Suprapubic skin (tissue), 4 donors: ENCODE results near the gene EXOC7.

ENCODE experiments used
- EP300 ChIP-seq: sonication (generic); formaldehyde crosslinking; IDR thresholded peaks from one replicate; pipeline ENCODE4 v1.6.1; 2017; ENCODE audit warnings: antibody characterized with exemption
- POLR2AphosphoS5 ChIP-seq, 3 donors: sonication (generic); formaldehyde crosslinking; IDR thresholded peaks; one replicate each; pipeline ENCODE4 v1.6.1; 2017; ENCODE audit warnings: antibody characterized with exemption in 3 of 3
- TF ChIP-seq, protein P1 (sequence below), 2 donors: fragments of 200-600 bp in 1 of 2; fragments of 450-650 bp in 1 of 2; sonication (generic) in 1 of 2; IDR thresholded peaks; one replicate each; pipeline ENCODE4 v1.5.1; 2016 to 2019; ENCODE audit warnings: antibody characterized with exemption in 2 of 2, mild to moderate bottlenecking in 1 of 2, moderate library complexity in 1 of 2

DNA sequence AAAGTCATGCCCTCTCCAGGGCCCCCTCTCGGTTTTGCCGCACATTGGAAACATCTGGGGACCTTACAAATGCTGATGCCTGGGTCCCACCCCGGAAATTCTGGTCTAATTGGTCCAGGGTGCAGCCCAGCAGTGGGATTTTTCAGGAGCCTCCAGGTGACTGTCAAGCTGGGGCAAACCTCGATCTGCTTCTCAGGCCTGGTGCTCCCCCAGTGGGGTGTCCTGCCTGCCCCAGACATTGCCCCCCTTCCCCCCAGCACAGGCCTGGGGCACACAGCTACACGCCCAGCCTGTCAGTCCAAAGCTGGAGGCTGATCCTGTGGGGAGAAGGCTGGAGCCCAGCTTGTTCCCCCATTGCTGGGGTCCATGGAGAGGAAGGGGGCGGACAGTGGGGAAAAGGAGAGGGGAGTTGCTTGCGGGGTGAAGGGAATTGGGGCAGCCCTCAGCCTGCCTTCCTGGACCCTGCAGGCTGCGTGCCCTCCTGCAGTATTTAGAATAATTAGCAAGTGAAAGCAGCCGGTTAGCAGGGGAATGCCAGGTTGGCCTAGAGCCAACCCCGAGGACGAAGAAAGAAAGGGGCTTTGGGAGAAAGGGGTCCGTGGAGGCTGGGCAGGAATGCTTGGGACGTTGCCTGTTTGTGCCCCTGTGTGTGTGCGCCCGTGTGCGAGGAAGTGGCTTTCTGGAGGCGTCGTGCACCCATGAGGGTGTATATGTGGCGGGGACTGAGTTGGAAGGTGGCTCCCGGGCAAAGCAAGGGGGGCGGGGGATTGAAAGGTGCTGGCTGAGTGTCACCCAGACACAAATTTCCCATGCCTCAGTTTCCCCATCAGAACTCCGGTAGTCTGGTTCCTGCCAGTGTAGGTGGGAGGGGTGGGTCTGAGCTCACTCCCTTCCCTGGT, 31.6 kb upstream of the EXOC7 start:
- no peak for TF ChIP-seq EP300
- no peak for TF ChIP-seq POLR2AphosphoS5 (IDR thresholded peaks at IDR 0.05)
- TF ChIP-seq, protein P1, sequence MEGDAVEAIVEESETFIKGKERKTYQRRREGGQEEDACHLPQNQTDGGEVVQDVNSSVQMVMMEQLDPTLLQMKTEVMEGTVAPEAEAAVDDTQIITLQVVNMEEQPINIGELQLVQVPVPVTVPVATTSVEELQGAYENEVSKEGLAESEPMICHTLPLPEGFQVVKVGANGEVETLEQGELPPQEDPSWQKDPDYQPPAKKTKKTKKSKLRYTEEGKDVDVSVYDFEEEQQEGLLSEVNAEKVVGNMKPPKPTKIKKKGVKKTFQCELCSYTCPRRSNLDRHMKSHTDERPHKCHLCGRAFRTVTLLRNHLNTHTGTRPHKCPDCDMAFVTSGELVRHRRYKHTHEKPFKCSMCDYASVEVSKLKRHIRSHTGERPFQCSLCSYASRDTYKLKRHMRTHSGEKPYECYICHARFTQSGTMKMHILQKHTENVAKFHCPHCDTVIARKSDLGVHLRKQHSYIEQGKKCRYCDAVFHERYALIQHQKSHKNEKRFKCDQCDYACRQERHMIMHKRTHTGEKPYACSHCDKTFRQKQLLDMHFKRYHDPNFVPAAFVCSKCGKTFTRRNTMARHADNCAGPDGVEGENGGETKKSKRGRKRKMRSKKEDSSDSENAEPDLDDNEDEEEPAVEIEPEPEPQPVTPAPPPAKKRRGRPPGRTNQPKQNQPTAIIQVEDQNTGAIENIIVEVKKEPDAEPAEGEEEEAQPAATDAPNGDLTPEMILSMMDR (IDR thresholded peaks at IDR 0.05) = no peak
